Measurements from ENCODE around the gene NPHS1.

DNA sequence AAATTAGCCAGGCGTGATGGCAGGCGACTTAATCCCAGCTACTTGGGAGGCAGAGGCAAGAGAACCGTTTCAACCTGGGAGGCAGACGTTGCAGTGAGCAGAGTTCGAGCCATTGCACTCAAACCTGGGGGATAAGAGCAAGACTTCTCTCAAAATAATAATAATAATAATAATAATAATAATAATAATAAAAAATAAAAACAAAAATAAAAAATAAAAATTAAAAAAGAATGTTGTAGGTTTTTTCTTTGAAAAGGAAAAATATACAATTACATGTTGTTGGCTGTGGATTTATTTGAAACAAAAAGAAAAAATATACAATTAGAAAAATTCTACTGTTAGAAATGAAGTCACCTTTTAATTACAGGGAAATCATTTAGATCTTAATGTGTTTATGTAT is 28.2 kb downstream of the NPHS1 start:
- no peak for TF ChIP-seq GABPA (IDR thresholded peaks at IDR 0.05 in 1 of 2, conservative IDR thresholded peaks at IDR 0.05 in 1 of 2)
- TF ChIP-seq JUND (IDR thresholded peaks at IDR 0.05) = no peak
- TF ChIP-seq, protein P1, sequence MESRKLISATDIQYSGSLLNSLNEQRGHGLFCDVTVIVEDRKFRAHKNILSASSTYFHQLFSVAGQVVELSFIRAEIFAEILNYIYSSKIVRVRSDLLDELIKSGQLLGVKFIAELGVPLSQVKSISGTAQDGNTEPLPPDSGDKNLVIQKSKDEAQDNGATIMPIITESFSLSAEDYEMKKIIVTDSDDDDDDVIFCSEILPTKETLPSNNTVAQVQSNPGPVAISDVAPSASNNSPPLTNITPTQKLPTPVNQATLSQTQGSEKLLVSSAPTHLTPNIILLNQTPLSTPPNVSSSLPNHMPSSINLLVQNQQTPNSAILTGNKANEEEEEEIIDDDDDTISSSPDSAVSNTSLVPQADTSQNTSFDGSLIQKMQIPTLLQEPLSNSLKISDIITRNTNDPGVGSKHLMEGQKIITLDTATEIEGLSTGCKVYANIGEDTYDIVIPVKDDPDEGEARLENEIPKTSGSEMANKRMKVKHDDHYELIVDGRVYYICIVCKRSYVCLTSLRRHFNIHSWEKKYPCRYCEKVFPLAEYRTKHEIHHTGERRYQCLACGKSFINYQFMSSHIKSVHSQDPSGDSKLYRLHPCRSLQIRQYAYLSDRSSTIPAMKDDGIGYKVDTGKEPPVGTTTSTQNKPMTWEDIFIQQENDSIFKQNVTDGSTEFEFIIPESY (IDR thresholded peaks at IDR 0.05) = no peak
- TF ChIP-seq MAX (IDR thresholded peaks at IDR 0.05) = no peak
- TF ChIP-seq, protein P2, sequence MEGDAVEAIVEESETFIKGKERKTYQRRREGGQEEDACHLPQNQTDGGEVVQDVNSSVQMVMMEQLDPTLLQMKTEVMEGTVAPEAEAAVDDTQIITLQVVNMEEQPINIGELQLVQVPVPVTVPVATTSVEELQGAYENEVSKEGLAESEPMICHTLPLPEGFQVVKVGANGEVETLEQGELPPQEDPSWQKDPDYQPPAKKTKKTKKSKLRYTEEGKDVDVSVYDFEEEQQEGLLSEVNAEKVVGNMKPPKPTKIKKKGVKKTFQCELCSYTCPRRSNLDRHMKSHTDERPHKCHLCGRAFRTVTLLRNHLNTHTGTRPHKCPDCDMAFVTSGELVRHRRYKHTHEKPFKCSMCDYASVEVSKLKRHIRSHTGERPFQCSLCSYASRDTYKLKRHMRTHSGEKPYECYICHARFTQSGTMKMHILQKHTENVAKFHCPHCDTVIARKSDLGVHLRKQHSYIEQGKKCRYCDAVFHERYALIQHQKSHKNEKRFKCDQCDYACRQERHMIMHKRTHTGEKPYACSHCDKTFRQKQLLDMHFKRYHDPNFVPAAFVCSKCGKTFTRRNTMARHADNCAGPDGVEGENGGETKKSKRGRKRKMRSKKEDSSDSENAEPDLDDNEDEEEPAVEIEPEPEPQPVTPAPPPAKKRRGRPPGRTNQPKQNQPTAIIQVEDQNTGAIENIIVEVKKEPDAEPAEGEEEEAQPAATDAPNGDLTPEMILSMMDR (IDR thresholded peaks at IDR 0.05; ENCODE audit: low read depth, low read length, missing input control) = no peak
- no peak for TF ChIP-seq TAF1 (conservative IDR thresholded peaks at IDR 0.05)
- no peak for TF ChIP-seq FOXA1 (IDR thresholded peaks at IDR 0.05)
- TF ChIP-seq RAD21 (IDR thresholded peaks at IDR 0.05) = no peak
- TF ChIP-seq, protein P3, sequence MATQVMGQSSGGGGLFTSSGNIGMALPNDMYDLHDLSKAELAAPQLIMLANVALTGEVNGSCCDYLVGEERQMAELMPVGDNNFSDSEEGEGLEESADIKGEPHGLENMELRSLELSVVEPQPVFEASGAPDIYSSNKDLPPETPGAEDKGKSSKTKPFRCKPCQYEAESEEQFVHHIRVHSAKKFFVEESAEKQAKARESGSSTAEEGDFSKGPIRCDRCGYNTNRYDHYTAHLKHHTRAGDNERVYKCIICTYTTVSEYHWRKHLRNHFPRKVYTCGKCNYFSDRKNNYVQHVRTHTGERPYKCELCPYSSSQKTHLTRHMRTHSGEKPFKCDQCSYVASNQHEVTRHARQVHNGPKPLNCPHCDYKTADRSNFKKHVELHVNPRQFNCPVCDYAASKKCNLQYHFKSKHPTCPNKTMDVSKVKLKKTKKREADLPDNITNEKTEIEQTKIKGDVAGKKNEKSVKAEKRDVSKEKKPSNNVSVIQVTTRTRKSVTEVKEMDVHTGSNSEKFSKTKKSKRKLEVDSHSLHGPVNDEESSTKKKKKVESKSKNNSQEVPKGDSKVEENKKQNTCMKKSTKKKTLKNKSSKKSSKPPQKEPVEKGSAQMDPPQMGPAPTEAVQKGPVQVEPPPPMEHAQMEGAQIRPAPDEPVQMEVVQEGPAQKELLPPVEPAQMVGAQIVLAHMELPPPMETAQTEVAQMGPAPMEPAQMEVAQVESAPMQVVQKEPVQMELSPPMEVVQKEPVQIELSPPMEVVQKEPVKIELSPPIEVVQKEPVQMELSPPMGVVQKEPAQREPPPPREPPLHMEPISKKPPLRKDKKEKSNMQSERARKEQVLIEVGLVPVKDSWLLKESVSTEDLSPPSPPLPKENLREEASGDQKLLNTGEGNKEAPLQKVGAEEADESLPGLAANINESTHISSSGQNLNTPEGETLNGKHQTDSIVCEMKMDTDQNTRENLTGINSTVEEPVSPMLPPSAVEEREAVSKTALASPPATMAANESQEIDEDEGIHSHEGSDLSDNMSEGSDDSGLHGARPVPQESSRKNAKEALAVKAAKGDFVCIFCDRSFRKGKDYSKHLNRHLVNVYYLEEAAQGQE (IDR thresholded peaks at IDR 0.05) = no peak
- no peak for TF ChIP-seq SP1 (IDR thresholded peaks at IDR 0.05)
- TF ChIP-seq EGR1 (IDR thresholded peaks at IDR 0.05; ENCODE audit: low read depth in 2 of 2) = no peak

Data from liver (tissue), 3 donors.